Adrenal gland (tissue), 5 donors: Measurements from ENCODE around the gene CELSR3.

Source experiments
- CTCF ChIP-seq, 6 experiments: fragments of 450-650 bp in 4 of 6; fragments of 200-600 bp in 2 of 6; sonication (generic) in 1 of 6; IDR thresholded peaks; 1 replicate in 5 of 6; 2 replicates in 1 of 6; pipeline versions ENCODE4 v1.5.1 to v1.8.0; 2016 to 2021; ENCODE audit warnings: antibody characterized with exemption in 6 of 6, mild to moderate bottlenecking in 2 of 6, moderate library complexity in 1 of 6
- POLR2A ChIP-seq, 2 donors: fragments of 450-650 bp; IDR thresholded peaks; one replicate each; pipeline ENCODE4 v1.6.1; 2017; ENCODE audit warnings: antibody characterized with exemption in 2 of 2, mild to moderate bottlenecking in 2 of 2, moderate library complexity in 1 of 2
- donor health status: DM: no; HTN: no; CAD: no.

- TF ChIP-seq CTCF (IDR thresholded peaks at IDR 0.05), result no peak
- TF ChIP-seq POLR2A (IDR thresholded peaks at IDR 0.05), result no peak
Observed at GRCh38 chr3:48595526-48596121, 67.1 kb downstream of the CELSR3 start.
